ENCODE measurements around the gene GABRA5. TPM values are rescaled to one million over a fixed set of nuclear protein-coding genes. Genes with fewer than 3 reads are reported as not detected.

The GABRA5 gene
- polyA plus RNA-seq, 3 donors from 2014 or later: not detected

- Mint-ChIP-seq H3K27me3 (ENCODE audit: low read depth in 3 of 3) (no peaks in the 10 kb centered on the region), H3K27ac (no peak overlapping the region), H3K4me3 (no peak overlapping the region), H3K9me3 (peaks cover 5 to 18% (median 9%) of the 10 kb centered on the region in 6 donors), H3K36me3 (no peaks in the 10 kb centered on the region), H3K4me1 (no peaks in the 10 kb centered on the region)
- DNase-seq: no peak
These were observed 87.5 kb downstream of the GABRA5 start for GRCh38 chr15:26954403-26954802.

GRCh38 chr15:26967719-26968269 is 100.9 kb downstream of the GABRA5 start:
- H3K4me1 Mint-ChIP-seq: no peaks in the 10 kb centered on the region
- DNase-seq: no peak
- no peaks in the 10 kb centered on the region for H3K36me3 Mint-ChIP-seq
- H3K9me3 Mint-ChIP-seq: peaks cover 2 to 12% (median 10%) of the 10 kb centered on the region in 6 donors
- no peak overlapping the region for H3K27ac Mint-ChIP-seq
- H3K4me3 Mint-ChIP-seq: no peak overlapping the region
- peaks cover 0 to 5% (median 1%) of the 10 kb centered on the region in 3 donors for H3K27me3 Mint-ChIP-seq (ENCODE audit: low read depth in 3 of 3)

GRCh38 chr15:26968806-26969205 is 101.9 kb downstream of the GABRA5 start:
- Mint-ChIP-seq H3K4me3 (no peak overlapping the region), H3K27me3 (ENCODE audit: low read depth in 3 of 3) (peaks cover 0 to 5% (median 1%) of the 10 kb centered on the region in 3 donors), H3K4me1 (no peaks in the 10 kb centered on the region), H3K27ac (no peak overlapping the region), H3K9me3 (peaks cover 0 to 10% (median 8%) of the 10 kb centered on the region in 6 donors), H3K36me3 (no peaks in the 10 kb centered on the region)
- no peak for DNase-seq

DNA sequence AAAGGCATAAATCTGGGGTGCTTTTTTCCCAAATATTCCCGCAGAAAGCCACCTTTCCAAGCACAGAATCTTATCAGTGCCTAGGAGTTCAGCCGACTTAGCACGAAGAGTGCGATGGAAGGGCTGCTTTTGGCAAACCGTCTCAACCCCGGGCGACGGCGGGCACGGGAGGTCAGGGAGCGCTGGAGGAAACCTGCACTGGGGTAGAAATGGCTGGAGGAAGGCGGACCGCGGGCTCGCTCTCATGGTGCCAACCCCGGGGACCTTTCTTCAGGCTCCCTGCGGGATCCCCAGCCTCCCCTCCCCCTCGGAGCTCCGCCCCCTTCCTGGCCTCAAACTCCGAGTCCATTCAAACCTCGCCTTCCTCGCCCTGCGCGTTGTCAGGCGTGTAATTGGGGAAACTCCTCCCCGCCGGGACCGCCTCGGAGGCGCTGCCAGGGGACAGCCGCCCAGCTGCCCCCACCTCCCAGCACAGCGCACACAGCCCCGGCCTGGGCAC is 103.9 kb downstream of the GABRA5 start, which contains the start of gene GABRG3:
GABRG3 (plus strand) TSS at position 470 of the 499 bp plus-strand sequence.
- no peak for DNase-seq
- no peaks in the 10 kb centered on the region for H3K4me1 Mint-ChIP-seq
- peaks cover 0 to 5% (median 1%) of the 10 kb centered on the region in 3 donors for H3K27me3 Mint-ChIP-seq (ENCODE audit: low read depth in 3 of 3)
- H3K4me3 Mint-ChIP-seq: no peak within 1 kb of the TSS
- no peaks in the 10 kb centered on the region for H3K36me3 Mint-ChIP-seq
- H3K27ac Mint-ChIP-seq: no peak within 1 kb of the TSS
- H3K9me3 Mint-ChIP-seq: peaks cover 2 to 10% (median 8%) of the 10 kb centered on the region in 6 donors

GRCh38 chr15:26971271-26972018 is 104.6 kb downstream of the GABRA5 start:
- no peak for DNase-seq
- H3K4me3 Mint-ChIP-seq: no peak overlapping the region
- peaks cover 0 to 5% (median 1%) of the 10 kb centered on the region in 3 donors for H3K27me3 Mint-ChIP-seq (ENCODE audit: low read depth in 3 of 3)
- H3K27ac Mint-ChIP-seq: no peak overlapping the region
- peaks cover 4 to 10% (median 8%) of the 10 kb centered on the region in 6 donors for H3K9me3 Mint-ChIP-seq
- no peaks in the 10 kb centered on the region for H3K36me3 Mint-ChIP-seq
- no peaks in the 10 kb centered on the region for H3K4me1 Mint-ChIP-seq

DNA sequence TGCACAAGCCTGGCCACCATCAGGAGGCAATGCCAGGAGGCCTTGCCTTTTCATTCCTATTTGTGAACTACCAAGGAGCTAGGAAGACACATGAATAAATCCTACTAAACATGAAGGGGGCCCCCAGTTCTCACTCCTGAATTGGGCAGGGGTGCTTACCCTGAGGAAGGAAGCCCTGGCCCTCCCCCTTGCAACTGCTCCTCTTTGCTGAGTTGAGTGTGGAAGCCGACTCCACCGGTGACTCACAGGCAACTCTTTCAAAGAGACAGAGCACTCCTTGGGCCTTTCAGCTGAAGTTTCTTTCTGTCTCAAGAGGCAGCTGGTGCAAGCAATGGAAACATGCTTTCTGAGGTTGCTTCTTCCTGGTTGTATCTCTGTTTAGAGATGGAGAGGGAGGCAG is 105.8 kb downstream of the GABRA5 start:
- Mint-ChIP-seq H3K4me1 (no peaks in the 10 kb centered on the region), H3K36me3 (no peaks in the 10 kb centered on the region), H3K4me3 (no peak overlapping the region), H3K27me3 (ENCODE audit: low read depth in 3 of 3) (peaks cover 0 to 5% (median 1%) of the 10 kb centered on the region in 3 donors), H3K27ac (no peak overlapping the region), H3K9me3 (peaks cover 3 to 14% (median 8%) of the 10 kb centered on the region in 6 donors)
- no peak for DNase-seq

DNA sequence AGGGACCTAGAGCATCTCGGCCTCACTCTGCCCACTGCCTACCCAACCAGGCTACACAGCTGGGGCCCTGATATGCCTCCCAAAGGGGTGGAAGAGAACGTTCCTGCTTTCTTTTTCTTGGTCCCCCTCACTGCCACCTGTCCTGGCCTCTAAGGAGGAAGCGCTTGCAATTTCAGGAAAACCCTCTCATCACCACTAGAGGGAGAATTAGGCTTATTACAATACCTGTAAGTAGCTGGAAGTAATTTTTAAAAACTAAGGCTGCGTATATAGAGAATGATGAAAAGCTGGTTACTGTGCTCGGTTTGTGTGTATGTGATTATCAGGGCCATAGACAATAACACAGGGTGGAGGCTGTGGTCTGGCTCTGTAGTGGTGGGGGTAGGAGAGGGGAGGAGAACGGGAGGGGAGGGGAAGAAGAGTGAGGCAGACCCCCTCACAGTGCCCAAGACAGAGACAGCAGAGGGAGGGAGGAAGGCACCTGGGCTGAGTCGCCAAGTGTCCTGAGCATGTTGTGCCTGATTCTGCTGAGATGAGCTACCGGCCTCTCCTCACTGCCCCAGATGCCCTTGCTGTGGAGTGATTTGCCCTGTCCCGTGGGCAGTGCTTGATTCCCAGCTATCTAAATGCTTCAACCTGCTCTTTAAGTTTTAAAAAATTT is 107.4 kb downstream of the GABRA5 start:
- no peaks in the 10 kb centered on the region for H3K36me3 Mint-ChIP-seq
- peaks cover 2 to 11% (median 7%) of the 10 kb centered on the region in 6 donors for H3K9me3 Mint-ChIP-seq
- no peak overlapping the region for H3K27ac Mint-ChIP-seq
- H3K4me3 Mint-ChIP-seq: no peak overlapping the region
- peaks cover 0 to 5% (median 2%) of the 10 kb centered on the region in 3 donors for H3K27me3 Mint-ChIP-seq (ENCODE audit: low read depth in 3 of 3)
- H3K4me1 Mint-ChIP-seq: no peaks in the 10 kb centered on the region
- no peak for DNase-seq

DNA sequence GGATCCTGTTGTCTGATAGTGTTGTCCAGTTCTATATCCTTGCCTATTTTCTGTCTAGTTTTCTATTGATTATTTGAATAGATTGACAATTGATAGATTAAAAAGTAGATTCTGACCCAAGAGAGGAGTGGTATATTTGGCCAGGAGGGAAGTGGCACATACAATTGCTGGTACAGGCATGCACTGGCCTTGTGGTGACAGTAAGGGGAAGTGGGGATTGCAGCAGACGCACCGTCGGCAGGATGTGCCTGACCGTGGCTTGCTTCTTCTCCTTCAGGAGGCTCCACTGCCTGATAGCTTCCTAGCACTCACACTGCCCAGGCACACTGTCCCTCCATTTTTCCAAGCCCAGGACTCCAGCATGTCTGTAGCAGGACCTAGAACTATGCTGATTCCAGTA is 114.6 kb downstream of the GABRA5 start:
- Mint-ChIP-seq H3K36me3 (no peaks in the 10 kb centered on the region), H3K27ac (no peak overlapping the region), H3K9me3 (peaks cover 2 to 18% (median 9%) of the 10 kb centered on the region in 6 donors), H3K4me3 (no peak overlapping the region), H3K27me3 (ENCODE audit: low read depth in 3 of 3) (peaks cover 0 to 3% (median 1%) of the 10 kb centered on the region in 3 donors), H3K4me1 (no peaks in the 10 kb centered on the region)
- no peak for DNase-seq

GRCh38 chr15:26983822-26984221 is 117.0 kb downstream of the GABRA5 start:
- no peak for DNase-seq
- Mint-ChIP-seq H3K27me3 (ENCODE audit: low read depth in 3 of 3) (peaks cover 0 to 3% (median 1%) of the 10 kb centered on the region in 3 donors), H3K9me3 (peaks cover 0 to 17% (median 9%) of the 10 kb centered on the region in 6 donors), H3K27ac (no peak overlapping the region), H3K36me3 (no peaks in the 10 kb centered on the region), H3K4me3 (no peak overlapping the region), H3K4me1 (no peaks in the 10 kb centered on the region)

DNA sequence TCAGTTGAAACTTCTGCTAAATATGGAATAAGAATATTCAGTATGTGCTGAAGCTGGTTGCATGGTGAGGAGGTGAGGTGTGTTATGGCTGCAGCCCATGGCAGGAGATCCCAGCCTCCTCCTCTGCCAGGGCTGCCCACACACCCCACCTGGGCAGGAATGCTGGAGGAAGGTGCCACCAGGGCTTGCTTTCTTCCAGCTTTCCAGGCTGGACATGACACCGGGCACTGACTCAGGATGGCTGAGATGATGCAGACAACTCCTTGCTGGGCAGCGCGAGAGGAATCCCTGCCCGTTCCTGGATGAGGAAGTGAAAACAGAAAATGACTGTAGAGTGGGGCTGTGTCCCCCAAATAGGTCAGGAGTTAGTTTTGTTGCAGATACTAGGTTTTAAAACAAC is 118.2 kb downstream of the GABRA5 start:
- H3K4me3 Mint-ChIP-seq: no peak overlapping the region
- H3K27ac Mint-ChIP-seq: no peak overlapping the region
- DNase-seq: no peak
- H3K27me3 Mint-ChIP-seq (ENCODE audit: low read depth in 3 of 3): peaks cover 0 to 3% (median 0%) of the 10 kb centered on the region in 3 donors
- H3K4me1 Mint-ChIP-seq: no peaks in the 10 kb centered on the region
- peaks cover 0 to 17% (median 9%) of the 10 kb centered on the region in 6 donors for H3K9me3 Mint-ChIP-seq
- no peaks in the 10 kb centered on the region for H3K36me3 Mint-ChIP-seq

DNA sequence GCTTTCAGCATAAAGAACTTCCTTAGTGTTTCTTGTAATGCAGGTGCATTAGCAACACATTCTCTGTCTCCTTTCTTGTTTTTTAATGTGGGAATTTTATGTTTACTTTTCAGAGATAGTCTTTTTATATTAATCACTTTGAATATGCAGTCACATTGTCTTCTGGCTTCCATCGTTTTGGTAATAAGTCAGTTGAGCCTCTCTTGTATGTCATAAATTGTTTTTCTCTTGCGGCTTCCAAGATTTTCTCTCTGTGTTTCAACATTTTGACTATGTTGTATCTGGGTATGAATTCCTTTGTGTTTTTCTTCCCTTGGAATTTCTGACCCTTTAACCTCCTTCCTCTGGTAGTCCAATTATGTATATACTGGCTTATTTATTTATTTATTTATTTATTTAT is 129.4 kb downstream of the GABRA5 start:
- no peaks in the 10 kb centered on the region for H3K4me1 Mint-ChIP-seq
- peaks cover 6 to 35% (median 17%) of the 10 kb centered on the region in 6 donors for H3K9me3 Mint-ChIP-seq
- no peak overlapping the region for H3K27ac Mint-ChIP-seq
- peaks cover 0 to 4% (median 2%) of the 10 kb centered on the region in 3 donors for H3K27me3 Mint-ChIP-seq (ENCODE audit: low read depth in 3 of 3)
- H3K36me3 Mint-ChIP-seq: no peaks in the 10 kb centered on the region
- no peak for DNase-seq
- H3K4me3 Mint-ChIP-seq: no peak overlapping the region
